Activated naive CD8-positive, alpha-beta T cell treated with anti-CD3 and anti-CD28 coated beads for 36 hours (primary cell): ENCODE data around the gene SLC7A4. TPM values are rescaled to one million over a fixed set of nuclear protein-coding genes. Genes with fewer than 3 reads are reported as not detected.

ENCODE experiments used
- DNase-seq: peaks from one replicate; pipeline ENCODE4 v3.0.0; 2021
- H3K27ac Mint-ChIP-seq: one replicate; pipeline ENCODE4 v1.8.0; 2022; ENCODE audit warnings: mild to moderate bottlenecking, moderate library complexity, mixed read lengths
- H3K27me3 Mint-ChIP-seq: one replicate; pipeline ENCODE4 v1.8.0; 2022; ENCODE audit warnings: mild to moderate bottlenecking, mixed read lengths
- H3K36me3 Mint-ChIP-seq: one replicate; pipeline ENCODE4 v1.8.0; 2021; ENCODE audit warnings: mild to moderate bottlenecking, mixed read lengths
- H3K4me1 Mint-ChIP-seq: one replicate; pipeline ENCODE4 v1.8.0; 2021; ENCODE audit warnings: mixed read lengths
- H3K4me3 Mint-ChIP-seq: one replicate; pipeline ENCODE4 v1.8.0; 2022; ENCODE audit warnings: mild to moderate bottlenecking, moderate library complexity, mixed read lengths
- H3K9me3 Mint-ChIP-seq: one replicate; pipeline ENCODE4 v1.8.0; 2022; ENCODE audit warnings: mixed read lengths
- total RNA-seq, 2 experiments: library from RNA; stranded (reverse); gene quantifications; one replicate each; pipeline ENCODE4 v1.2.3, GENCODE V29; 2021

The SLC7A4 gene
- total RNA-seq, 2 experiments from 2014 or later, result 0.41 to 0.44 TPM

DNA sequence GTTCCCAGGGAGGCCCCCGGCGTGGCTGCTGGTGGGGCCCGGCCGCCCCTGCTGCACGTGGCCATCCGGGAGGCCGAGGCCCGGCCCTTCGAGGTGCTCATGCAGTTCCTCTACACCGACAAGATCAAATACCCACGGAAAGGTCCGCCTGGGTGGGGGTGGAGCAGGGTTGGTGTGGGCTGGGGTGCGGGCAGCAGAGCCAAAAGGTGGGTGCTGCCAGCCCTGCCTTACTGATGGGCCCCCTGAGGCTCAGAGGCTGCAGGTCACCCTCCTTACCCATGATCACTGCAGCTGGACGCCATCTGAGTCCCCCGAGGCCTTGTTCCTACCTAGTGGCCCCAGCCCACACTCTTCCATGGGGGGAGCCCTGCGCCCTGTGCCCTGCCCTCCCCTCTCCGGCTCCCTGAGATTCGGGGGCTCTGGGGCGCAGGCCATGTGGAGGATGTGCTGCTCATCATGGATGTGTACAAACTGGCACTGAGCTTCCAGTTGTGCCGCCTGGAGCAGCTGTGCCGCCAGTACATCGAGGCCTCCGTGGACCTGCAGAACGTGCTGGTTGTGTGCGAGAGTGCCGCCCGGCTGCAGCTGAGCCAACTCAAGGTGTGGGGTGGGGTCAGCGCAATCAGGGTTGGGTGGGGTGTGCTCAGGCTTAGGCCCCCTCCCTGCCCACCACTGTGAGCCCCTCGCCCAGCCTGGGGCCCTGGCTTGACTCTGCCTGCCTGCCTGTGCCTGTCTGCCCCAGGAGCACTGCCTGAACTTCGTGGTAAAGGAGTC is 38.0 kb downstream of the SLC7A4 start:
- Mint-ChIP-seq H3K4me3 (no peak overlapping the region), H3K36me3 (peaks cover 3% of the 10 kb centered on the region), H3K4me1 (peaks cover 10% of the 10 kb centered on the region), H3K9me3 (no peaks in the 10 kb centered on the region), H3K27ac (no peak overlapping the region), H3K27me3 (no peaks in the 10 kb centered on the region)
- DNase-seq, result no peak

DNA sequence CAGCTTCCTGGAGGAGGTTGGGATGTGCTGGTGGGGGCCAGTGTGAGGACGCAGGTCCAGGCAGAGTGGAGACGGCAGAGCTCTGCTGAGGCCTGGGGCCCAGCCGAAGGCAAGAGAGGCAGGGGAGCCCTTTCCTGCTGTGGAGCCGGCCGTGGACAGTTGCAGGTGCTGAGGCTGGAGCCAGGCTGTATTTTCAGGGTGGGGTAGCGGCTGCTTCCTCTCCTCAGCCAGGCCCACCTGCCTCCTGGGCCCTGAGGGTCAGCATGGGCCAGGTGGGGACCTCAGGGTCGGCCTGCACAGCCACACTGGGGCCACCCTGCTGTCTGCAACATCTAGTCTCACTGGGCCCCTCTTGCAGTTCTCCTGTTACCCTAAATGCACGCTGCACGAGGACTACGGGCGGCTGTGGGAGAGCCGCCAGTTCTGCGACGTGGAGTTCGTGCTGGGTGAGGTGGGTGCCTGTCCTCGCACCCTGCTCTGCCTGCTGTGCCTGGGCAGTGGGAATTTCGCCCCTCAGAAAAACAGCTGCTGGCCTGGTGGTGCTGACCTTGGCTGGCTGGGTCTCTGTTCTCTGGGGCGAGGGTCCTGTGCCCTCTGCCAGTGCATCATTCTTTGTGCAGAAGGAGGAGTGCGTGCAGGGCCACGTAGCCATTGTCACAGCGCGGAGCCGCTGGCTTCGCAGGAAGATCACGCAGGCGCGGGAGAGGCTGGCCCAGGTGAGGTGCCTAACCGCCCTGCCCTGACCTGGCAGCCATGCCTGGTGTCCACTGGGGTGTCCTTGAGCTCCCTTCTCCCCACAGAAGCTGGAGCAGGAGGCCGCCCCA is 38.8 kb downstream of the SLC7A4 start:
- no peak for DNase-seq
- Mint-ChIP-seq H3K27ac (no peak overlapping the region), H3K36me3 (peaks cover 1% of the 10 kb centered on the region), H3K4me1 (peaks cover 9% of the 10 kb centered on the region), H3K4me3 (no peak overlapping the region), H3K9me3 (no peaks in the 10 kb centered on the region), H3K27me3 (no peaks in the 10 kb centered on the region)

DNA sequence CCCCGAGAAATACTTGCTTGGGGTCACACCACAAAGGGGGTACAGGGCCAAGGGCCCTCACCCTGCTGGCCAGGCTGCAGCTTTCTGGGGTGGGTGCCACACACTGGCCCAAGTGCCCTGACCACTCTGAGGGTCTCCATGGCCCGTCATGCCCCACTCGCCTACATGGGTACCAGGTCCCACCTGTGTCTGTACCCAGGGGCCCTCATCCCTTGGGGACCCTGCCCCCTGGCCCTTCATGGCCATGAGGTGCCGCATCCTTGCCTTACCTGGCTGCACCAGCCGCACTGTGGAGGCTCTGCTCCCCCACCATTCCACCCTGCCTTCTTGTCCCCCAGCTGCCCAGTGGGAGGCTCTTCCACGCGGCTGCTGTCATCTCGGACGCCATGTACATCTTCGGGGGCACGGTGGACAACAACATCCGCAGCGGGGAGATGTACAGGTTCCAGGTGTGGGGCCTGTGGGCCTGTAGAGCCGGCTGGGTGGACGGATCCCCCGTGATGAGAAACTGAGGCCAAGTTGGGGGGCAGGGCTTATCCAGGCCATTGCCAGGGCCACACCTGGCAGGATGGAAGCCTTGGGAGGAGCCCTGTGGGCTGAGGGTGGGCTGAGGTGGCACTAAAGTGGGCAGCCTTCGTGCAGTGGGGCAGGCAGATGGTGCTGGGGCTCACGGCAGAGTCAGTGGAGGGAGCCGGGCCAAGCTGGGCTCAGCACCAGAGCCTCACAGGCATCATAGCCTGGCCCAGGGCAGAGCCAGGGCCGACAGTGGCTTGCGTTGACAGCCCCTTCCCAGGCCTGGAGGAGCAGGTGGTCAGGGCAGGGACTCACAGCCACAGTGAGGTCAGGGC is 39.7 kb downstream of the SLC7A4 start:
- H3K27ac Mint-ChIP-seq, result no peak overlapping the region
- H3K9me3 Mint-ChIP-seq, result no peaks in the 10 kb centered on the region
- peaks cover 6% of the 10 kb centered on the region for H3K4me1 Mint-ChIP-seq
- no peak for DNase-seq
- H3K36me3 Mint-ChIP-seq, result peaks cover 1% of the 10 kb centered on the region
- H3K27me3 Mint-ChIP-seq, result no peaks in the 10 kb centered on the region
- no peak overlapping the region for H3K4me3 Mint-ChIP-seq

DNA sequence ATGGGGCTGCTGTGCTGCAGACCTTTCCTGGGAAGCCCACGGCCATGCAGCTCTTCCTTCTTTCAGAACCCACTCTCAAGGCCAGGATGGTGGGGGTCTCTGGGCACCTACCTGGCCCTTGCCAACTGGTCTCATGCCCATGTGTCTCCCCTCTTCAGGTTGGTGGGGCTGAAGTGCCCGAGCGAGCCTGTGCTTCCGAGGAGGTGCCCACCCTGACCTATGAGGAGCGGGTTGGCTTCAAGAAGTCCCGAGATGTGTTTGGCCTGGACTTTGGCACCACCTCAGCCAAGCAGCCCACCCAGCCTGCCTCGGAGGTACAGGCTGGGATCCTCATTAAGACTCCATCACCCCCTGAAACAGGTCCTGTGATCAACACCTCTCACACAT is 40.3 kb downstream of the SLC7A4 start:
- no peaks in the 10 kb centered on the region for H3K27me3 Mint-ChIP-seq
- peaks cover 6% of the 10 kb centered on the region for H3K4me1 Mint-ChIP-seq
- H3K27ac Mint-ChIP-seq, result no peak overlapping the region
- no peak for DNase-seq
- no peak overlapping the region for H3K4me3 Mint-ChIP-seq
- no peaks in the 10 kb centered on the region for H3K9me3 Mint-ChIP-seq
- H3K36me3 Mint-ChIP-seq, result peaks cover 1% of the 10 kb centered on the region

DNA sequence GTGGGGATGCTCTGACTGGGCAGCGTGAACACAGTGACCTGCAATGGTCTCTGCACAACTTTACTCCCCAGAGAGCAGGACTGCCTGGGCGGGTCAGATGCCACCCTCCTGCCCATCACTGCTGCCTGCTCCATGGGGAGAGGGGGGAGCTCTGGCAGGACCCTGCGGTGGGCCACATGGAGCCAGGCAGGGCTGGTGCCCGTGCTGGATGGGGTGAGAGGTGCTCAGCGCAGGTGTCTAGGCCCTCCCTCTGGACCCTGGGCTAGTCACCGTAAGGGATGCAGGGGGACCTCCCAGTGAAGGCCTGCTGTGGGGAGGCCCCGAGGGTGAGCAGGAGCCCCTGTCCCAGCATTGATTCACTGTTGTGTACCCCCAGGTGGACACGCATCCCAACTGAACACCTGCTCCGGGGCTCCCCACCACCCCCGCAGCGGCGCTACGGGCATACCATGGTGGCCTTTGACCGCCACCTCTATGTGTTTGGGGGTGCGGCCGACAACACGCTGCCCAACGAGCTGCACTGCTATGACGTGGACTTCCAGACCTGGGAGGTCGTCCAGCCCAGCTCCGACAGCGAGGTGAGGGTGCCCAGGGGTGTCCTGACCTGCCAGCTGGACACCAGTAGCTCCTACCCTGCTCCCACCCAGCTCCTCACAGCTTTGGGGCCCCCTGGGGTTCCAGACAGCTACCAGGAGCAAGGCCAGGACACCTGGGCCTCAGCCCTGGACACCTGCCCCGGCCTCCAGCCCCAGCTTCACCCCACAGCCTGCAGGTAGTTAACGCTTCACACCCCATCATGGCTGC is 40.9 kb downstream of the SLC7A4 start:
- H3K4me1 Mint-ChIP-seq, result peaks cover 6% of the 10 kb centered on the region
- no peak overlapping the region for H3K4me3 Mint-ChIP-seq
- no peak for DNase-seq
- peaks cover 1% of the 10 kb centered on the region for H3K36me3 Mint-ChIP-seq
- H3K27me3 Mint-ChIP-seq, result no peaks in the 10 kb centered on the region
- no peaks in the 10 kb centered on the region for H3K9me3 Mint-ChIP-seq
- H3K27ac Mint-ChIP-seq, result no peak overlapping the region

DNA sequence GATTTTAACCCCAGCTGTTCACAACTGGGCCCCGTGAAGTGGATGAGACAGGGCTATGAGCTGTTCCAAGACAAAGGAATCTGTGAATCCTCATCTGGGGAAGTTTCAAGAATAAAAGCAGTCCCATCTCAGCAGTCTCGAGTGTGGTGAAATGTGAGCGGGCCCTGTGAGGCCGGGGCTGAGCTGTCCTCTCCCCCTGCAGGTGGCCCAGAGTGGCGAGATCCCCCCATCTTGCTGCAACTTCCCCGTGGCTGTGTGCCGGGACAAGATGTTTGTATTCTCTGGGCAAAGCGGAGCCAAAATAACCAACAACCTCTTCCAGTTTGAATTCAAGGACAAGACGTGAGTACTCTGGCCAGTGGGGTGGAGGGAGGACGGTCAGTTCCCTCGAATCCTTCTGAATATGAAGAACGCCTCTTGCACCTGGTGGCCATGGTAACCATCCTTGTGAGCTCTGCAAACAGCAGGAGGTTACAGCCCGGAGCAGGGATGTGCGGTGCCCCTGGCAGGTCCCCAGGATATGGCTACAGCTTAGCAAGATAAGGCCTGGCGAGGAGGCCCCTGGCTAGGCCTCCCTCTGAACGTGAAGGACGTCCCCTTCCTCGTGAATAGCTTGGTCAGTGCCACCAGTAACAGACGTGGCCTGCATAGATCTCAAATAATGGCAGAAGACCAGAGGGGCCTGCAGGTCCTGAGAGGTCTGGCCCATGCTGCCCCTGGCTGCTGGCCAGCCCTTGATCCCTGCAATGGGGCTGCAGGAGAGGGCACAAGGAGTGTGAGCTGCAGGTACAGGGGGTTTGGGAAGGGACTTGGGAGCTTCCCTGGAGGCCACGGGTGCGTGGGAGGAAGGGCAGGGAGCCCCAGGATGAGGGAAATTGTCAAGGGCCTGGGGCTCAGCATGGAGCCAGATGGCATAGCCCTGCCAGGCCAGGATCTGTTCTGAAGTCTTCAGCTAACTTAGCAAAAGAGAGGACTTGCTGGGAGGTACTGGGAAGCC is 41.9 kb downstream of the SLC7A4 start:
- no peak overlapping the region for H3K4me3 Mint-ChIP-seq
- no peak for DNase-seq
- no peak overlapping the region for H3K27ac Mint-ChIP-seq
- H3K9me3 Mint-ChIP-seq, result no peaks in the 10 kb centered on the region
- peaks cover 6% of the 10 kb centered on the region for H3K4me1 Mint-ChIP-seq
- no peaks in the 10 kb centered on the region for H3K27me3 Mint-ChIP-seq
- H3K36me3 Mint-ChIP-seq, result peaks cover 1% of the 10 kb centered on the region

DNA sequence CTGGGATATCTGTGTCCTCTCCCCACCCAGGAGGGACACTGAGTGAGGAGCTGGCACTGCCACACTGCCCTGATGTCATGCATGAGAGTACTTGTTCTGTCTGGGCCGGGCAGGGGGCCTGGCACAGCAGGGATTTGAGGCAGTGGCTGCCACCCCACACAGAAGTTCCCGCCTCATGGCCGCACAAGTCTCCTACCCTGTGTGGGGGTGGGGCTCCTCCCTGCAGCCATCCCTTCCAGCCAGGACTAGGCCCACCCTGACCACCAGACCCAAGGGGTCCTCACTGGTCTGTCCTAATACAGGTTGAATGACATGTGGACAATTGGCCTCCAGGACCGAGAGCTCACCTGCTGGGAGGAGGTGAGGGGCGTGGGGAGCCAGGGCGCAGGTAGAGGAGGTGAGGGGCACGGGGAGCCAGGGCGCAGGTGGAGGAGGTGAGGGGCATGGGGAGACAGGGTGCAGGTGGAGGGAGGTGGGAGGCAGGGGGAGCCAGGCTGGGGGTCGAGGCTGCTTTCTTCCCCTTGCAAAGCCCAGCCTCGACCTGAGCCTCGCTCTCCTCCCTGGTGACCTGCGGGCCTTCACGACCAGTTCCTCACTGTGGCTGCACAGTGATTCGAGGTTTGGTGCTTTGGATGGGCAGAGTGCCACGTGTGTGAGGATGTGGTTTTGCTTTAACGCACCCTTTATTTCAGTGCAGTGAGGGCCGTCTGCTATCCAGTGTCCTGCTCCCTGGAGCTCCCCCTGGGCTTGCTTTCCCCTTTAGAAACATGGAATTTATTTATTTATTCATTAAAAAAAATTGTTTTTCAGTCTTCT is 42.8 kb downstream of the SLC7A4 start:
- peaks cover 6% of the 10 kb centered on the region for H3K4me1 Mint-ChIP-seq
- no peak overlapping the region for H3K4me3 Mint-ChIP-seq
- no peaks in the 10 kb centered on the region for H3K36me3 Mint-ChIP-seq
- no peak overlapping the region for H3K27ac Mint-ChIP-seq
- DNase-seq, result no peak
- H3K9me3 Mint-ChIP-seq, result no peaks in the 10 kb centered on the region
- no peaks in the 10 kb centered on the region for H3K27me3 Mint-ChIP-seq

DNA sequence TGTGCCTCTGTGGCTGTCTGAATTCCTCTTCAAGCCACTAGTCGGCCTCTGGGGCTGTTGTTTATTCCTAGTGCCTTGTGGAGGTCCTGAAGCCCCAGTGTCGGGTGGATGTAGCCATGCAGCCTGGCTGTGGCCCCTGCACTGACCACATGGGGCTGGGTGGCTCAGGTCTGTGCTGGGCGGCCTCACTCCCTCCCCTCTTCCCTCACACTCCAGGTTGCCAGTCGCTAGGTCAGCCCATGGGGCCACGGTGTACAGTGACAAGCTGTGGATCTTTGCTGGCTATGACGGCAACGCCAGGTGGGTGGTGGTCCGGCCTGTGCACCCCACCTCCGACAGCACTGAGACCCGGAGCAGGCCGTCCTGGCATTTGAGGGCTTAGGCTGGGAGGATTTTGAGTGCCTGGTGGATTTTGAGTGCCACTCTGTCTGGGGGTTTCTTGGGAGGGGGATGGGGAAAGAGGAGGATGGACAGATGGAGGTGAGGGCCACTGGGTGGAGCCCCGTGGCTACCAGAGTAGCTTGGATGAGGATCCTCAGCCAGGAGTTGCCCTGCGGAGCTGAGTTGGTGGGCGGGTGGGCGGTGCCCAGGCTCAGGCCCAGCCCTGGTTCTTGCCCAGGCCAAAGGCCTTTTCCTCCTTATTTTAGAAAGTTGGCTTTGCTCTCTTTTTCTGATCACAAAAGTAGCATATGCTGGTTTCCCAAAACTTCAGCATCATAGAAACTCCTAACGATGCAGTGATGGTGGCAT is 43.6 kb downstream of the SLC7A4 start:
- H3K27ac Mint-ChIP-seq, result no peak overlapping the region
- no peak for DNase-seq
- no peaks in the 10 kb centered on the region for H3K27me3 Mint-ChIP-seq
- H3K4me1 Mint-ChIP-seq, result peaks cover 9% of the 10 kb centered on the region
- no peaks in the 10 kb centered on the region for H3K9me3 Mint-ChIP-seq
- H3K4me3 Mint-ChIP-seq, result no peak overlapping the region
- H3K36me3 Mint-ChIP-seq, result no peaks in the 10 kb centered on the region

DNA sequence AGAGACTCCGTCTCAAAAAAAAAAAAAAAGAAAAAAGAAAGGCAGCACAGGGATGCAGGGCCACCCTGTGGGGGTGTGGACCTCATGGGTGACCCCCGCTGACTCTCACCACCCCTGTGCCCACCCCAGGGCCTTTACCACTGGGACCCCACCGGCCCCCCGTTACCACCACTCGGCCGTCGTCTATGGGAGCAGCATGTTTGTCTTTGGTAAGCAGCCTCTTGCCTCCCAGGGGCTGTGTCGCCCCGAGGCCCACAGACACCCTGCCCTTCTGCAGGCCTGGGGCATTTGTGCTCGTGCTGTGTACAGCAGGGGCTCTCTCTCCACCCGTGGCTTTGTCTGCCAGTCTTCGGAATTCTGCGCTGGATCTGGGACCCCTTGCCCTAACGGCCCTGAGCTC is 45.0 kb downstream of the SLC7A4 start:
- Mint-ChIP-seq H3K4me1 (peaks cover 19% of the 10 kb centered on the region), H3K4me3 (no peak overlapping the region), H3K27me3 (no peaks in the 10 kb centered on the region), H3K27ac (no peak overlapping the region), H3K36me3 (peaks cover 1% of the 10 kb centered on the region), H3K9me3 (no peaks in the 10 kb centered on the region)
- no peak for DNase-seq

DNA sequence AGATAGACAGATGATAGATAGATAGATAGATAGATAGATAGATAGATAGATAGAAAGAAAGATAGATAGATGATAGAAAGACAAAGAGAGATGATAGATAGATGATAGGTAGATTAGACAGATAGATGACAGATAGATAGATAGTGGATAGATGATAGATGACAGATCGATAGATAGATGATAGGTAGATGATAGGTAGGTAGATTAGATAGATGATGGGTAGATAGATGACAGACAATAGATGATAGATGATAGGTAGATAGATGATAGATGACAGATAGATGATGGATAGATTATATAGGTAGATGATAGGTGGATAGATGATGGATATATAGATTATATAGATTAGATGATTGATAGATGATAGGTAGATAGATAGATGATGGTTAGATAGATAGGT is 46.0 kb downstream of the SLC7A4 start:
- Mint-ChIP-seq H3K27me3 (no peaks in the 10 kb centered on the region), H3K4me3 (no peak overlapping the region), H3K9me3 (no peaks in the 10 kb centered on the region), H3K36me3 (peaks cover 1% of the 10 kb centered on the region), H3K4me1 (peaks cover 19% of the 10 kb centered on the region), H3K27ac (no peak overlapping the region)
- DNase-seq, result no peak

DNA sequence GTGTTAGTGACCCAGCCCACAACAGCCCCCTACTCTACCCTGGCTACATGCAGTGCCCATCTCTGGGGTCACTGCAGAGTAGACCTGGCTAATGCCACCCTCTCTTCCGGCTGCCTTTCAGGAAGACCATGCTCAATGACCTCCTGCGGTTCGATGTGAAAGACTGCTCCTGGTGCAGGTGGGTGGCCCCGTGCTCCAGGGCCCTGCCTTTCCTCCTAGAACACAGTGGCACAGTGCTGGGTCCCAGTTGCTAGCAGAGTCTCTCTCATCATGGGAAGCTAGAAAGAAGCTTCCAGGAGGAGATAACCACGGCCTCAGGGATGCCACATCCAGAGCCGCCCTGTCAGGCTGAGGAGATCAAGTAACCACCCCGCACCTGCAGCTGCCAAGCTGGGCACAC is 46.6 kb downstream of the SLC7A4 start:
- Mint-ChIP-seq H3K4me1 (peaks cover 24% of the 10 kb centered on the region), H3K4me3 (no peak overlapping the region), H3K27me3 (no peaks in the 10 kb centered on the region), H3K9me3 (no peaks in the 10 kb centered on the region), H3K36me3 (peaks cover 1% of the 10 kb centered on the region), H3K27ac (no peak overlapping the region)
- no peak for DNase-seq

DNA sequence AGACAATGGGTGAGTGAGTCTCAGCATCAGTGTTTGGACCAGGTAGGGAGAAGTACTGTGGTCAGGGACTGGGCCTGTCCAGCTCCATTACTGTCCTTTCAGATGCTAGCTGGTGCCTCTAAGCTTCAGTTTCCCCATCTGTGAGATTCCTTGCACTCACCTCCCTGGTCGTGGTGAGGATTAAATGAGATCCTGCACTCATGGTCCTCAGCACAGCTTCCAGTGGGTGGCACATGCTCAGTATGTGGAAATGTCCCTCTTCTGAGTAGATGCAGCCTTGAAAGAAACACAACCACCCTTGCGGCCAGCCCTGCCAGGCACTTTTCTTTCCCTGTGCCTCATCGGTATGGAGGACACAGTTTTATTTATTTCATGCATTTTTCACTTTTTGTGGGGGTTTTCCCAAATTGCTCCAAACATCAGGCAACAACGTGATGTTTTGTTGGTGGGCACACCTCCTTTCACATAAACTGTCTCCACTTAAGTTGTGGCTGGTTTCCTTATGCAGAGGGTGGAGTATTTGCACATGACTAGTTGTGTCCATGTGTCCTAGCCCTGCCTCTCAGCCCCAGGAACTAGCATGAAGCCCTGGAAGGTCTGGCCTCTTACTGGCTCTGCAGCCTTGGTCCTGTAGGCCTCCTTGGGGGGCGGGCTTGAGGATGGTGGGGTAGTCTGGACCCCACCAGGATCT is 49.1 kb downstream of the SLC7A4 start:
- no peak for DNase-seq
- H3K27ac Mint-ChIP-seq, result peak overlapping the region; percentile 88
- peaks cover 33% of the 10 kb centered on the region for H3K4me1 Mint-ChIP-seq
- H3K36me3 Mint-ChIP-seq, result peaks cover 1% of the 10 kb centered on the region
- H3K27me3 Mint-ChIP-seq, result no peaks in the 10 kb centered on the region
- H3K9me3 Mint-ChIP-seq, result peaks cover 6% of the 10 kb centered on the region
- H3K4me3 Mint-ChIP-seq, result peak overlapping the region; percentile 98
